ENCODE measurements around the gene ADGRB3. TPM values are rescaled to one million over a fixed set of nuclear protein-coding genes. Genes with fewer than 3 reads are reported as not detected.

ADGRB3 gene
- total and polyA plus RNA-seq, 2 donors (not counting 1 experiment from before 2014, with no cell fraction given), result not detected

- Histone ChIP-seq H3K27ac (ENCODE audit: low read length in 2 of 2) (no peak overlapping the region), H3K27me3 (replicated peaks in 1 of 4; ENCODE audit: control extremely low read depth in 1 of 4, control insufficient read depth in 3 of 4, insufficient read depth in 4 of 4, low read length in 3 of 4) (peaks cover 0 to 8% (median 5%) of the 10 kb centered on the region in 4 experiments), H3K9me3 (ENCODE audit: control extremely low read depth in 1 of 3, control insufficient read depth in 2 of 3, insufficient read depth in 1 of 3, low read length in 2 of 3) (no peaks in the 10 kb centered on the region), H3K4me2 (replicated peaks; ENCODE audit: low read depth, low read length, poor library complexity, severe bottlenecking) (no peak overlapping the region), H3K4me1 (ENCODE audit: control insufficient read depth in 2 of 2, insufficient read depth in 2 of 2, low read length in 2 of 2) (peaks cover 6 to 7% of the 10 kb centered on the region in 2 donors), H2AFZ (ENCODE audit: insufficient read depth, low read depth, low read length, poor library complexity, severe bottlenecking) (no peak overlapping the region), H4K20me1 (ENCODE audit: control insufficient read depth, insufficient read depth, low read length, poor library complexity, severe bottlenecking) (no peaks in the 10 kb centered on the region), H3K79me2 (ENCODE audit: control insufficient read depth, insufficient read depth, low read length) (no peaks in the 10 kb centered on the region), H3K36me3 (replicated peaks in 1 of 2; ENCODE audit: control extremely low read depth in 1 of 2, control insufficient read depth in 1 of 2, extremely low read depth in 1 of 2, insufficient read depth in 2 of 2, low read length in 1 of 2) (no peaks in the 10 kb centered on the region), H3K9ac (ENCODE audit: low read length) (no peak overlapping the region), H3K4me3 (ENCODE audit: control extremely low read depth in 1 of 5, extremely low read depth in 1 of 5, insufficient read depth in 1 of 5, low read depth in 2 of 5, low read length in 4 of 5) (no peak overlapping the region)
- Mint-ChIP-seq H3K4me3 (no peak overlapping the region), H3K4me1 (peaks cover 12% of the 10 kb centered on the region), H3K9me3 (ENCODE audit: insufficient read depth) (no peaks in the 10 kb centered on the region), H3K27me3 (peaks cover 32% of the 10 kb centered on the region), H3K27ac (no peak overlapping the region)
- DNase-seq (no peak), ATAC-seq (ENCODE audit: low read depth) (no peak)
- WGBS (ENCODE audit: insufficient coverage), result 19% methylated on average over 2 of the region's 3 CpGs
- CTCF ChIA-PET, result no interaction called here
- no peak for TF ChIP-seq EZH2 (IDR thresholded peaks at IDR 0.05; ENCODE audit: borderline replicate concordance, insufficient read depth, low read depth, low read length, poor library complexity, severe bottlenecking)
- intact Hi-C loops (cut with micrococcal nuclease), result no loop called here
- POLR2A ChIA-PET, result no interaction called here
Measured at GRCh38 chr6:68640491-68640835, 5.4 kb downstream of the ADGRB3 start.

GRCh38 chr6:68641172-68641571, 6.1 kb downstream of the ADGRB3 start:
- ATAC-seq (ENCODE audit: low read depth) (no peak), DNase-seq (no peak)
- no peak overlapping the region for H3K27ac Mint-ChIP-seq
- POLR2A ChIA-PET, result no interaction called here
- CTCF ChIA-PET, result no interaction called here
- Histone ChIP-seq H3K9ac (ENCODE audit: low read length) (no peak overlapping the region), H3K27ac (ENCODE audit: low read length in 2 of 2) (no peak overlapping the region), H3K36me3 (replicated peaks in 1 of 2; ENCODE audit: control extremely low read depth in 1 of 2, control insufficient read depth in 1 of 2, extremely low read depth in 1 of 2, insufficient read depth in 2 of 2, low read length in 1 of 2) (no peaks in the 10 kb centered on the region), H3K4me2 (replicated peaks; ENCODE audit: low read depth, low read length, poor library complexity, severe bottlenecking) (no peak overlapping the region), H3K4me1 (ENCODE audit: control insufficient read depth in 2 of 2, insufficient read depth in 2 of 2, low read length in 2 of 2) (peaks cover 0 to under 1% of the 10 kb centered on the region in 2 donors), H3K79me2 (ENCODE audit: control insufficient read depth, insufficient read depth, low read length) (no peaks in the 10 kb centered on the region), H3K4me3 (ENCODE audit: control extremely low read depth in 1 of 5, extremely low read depth in 1 of 5, insufficient read depth in 1 of 5, low read depth in 2 of 5, low read length in 4 of 5) (no peak overlapping the region), H3K27me3 (replicated peaks in 1 of 4; ENCODE audit: control extremely low read depth in 1 of 4, control insufficient read depth in 3 of 4, insufficient read depth in 4 of 4, low read length in 3 of 4) (peaks cover 0 to 3% (median 0%) of the 10 kb centered on the region in 4 experiments), H4K20me1 (ENCODE audit: control insufficient read depth, insufficient read depth, low read length, poor library complexity, severe bottlenecking) (no peaks in the 10 kb centered on the region), H2AFZ (ENCODE audit: insufficient read depth, low read depth, low read length, poor library complexity, severe bottlenecking) (no peak overlapping the region), H3K9me3 (ENCODE audit: control extremely low read depth in 1 of 3, control insufficient read depth in 2 of 3, insufficient read depth in 1 of 3, low read length in 2 of 3) (no peaks in the 10 kb centered on the region)
- H3K9me3 Mint-ChIP-seq (ENCODE audit: insufficient read depth), result no peaks in the 10 kb centered on the region
- peaks cover 24% of the 10 kb centered on the region for H3K27me3 Mint-ChIP-seq
- peaks cover 5% of the 10 kb centered on the region for H3K4me1 Mint-ChIP-seq
- 75% methylated on average over 1 of the region's 2 CpGs for WGBS (ENCODE audit: insufficient coverage)
- intact Hi-C loops (cut with micrococcal nuclease), result no loop called here
- TF ChIP-seq EZH2 (IDR thresholded peaks at IDR 0.05; ENCODE audit: borderline replicate concordance, insufficient read depth, low read depth, low read length, poor library complexity, severe bottlenecking), result no peak
- TF ChIP-seq CTCF (IDR thresholded peaks at IDR 0.05), result no peak
- no peak overlapping the region for H3K4me3 Mint-ChIP-seq
